Left lung (tissue), 10 donors: ENCODE measurements around the gene CRYBG3. TPM values are rescaled to one million over a fixed set of nuclear protein-coding genes. Genes with fewer than 3 reads are reported as not detected.

Experiments used
- ATAC-seq: fragments of 200-7000 bp; cut with Tn5 transposase; one replicate; pipeline ENCODE4 v1.9.1; 2020; ENCODE audit warnings: moderate library complexity
- DNase-seq, 4 donors: peaks; one replicate each; pipeline ENCODE4 v3.0.0-alpha.2; 2013 to 2020
- H3K27ac ChIP-seq, 2 donors: fragments of 200-600 bp; sonication (generic) in 1 of 2; one replicate each; pipeline versions ENCODE4 v1.5.0 to v1.8.0; 2020 to 2021
- H3K27me3 ChIP-seq, 2 donors: fragments of 200-600 bp; sonication (generic) in 1 of 2; one replicate each; pipeline versions ENCODE4 v1.5.0 to v1.8.0; 2020 to 2021
- H3K36me3 ChIP-seq, 2 donors: fragments of 200-600 bp; sonication (generic) in 1 of 2; one replicate each; pipeline versions ENCODE4 v1.5.0 to v1.8.0; 2020 to 2021
- H3K4me1 ChIP-seq, 2 donors: fragments of 200-600 bp; one replicate each; pipeline ENCODE4 v1.8.0; 2021
- H3K4me3 ChIP-seq, 2 donors: fragments of 200-600 bp; sonication (generic) in 1 of 2; one replicate each; pipeline versions ENCODE4 v1.5.0 to v1.8.0; 2020 to 2021; ENCODE audit warnings: mild to moderate bottlenecking in 1 of 2
- H3K9me3 ChIP-seq, 2 donors: fragments of 200-600 bp; sonication (generic) in 1 of 2; one replicate each; pipeline versions ENCODE4 v1.5.0 to v1.8.0; 2020 to 2021
- CTCF ChIP-seq, 2 donors: fragments of 200-600 bp; sonication (generic) in 1 of 2; IDR thresholded peaks; one replicate each; pipeline versions ENCODE4 v1.5.0 to v1.8.0; 2021; ENCODE audit warnings: antibody characterized with exemption in 2 of 2
- intact Hi-C, 2 donors: fragments of 100-400 bp; cut with DNase I; formaldehyde crosslinking; loops; one replicate each; pipeline versions ENCODE4 v1.11.2 to v1.14.2; 2022
- polyA plus RNA-seq, 6 donors: library from polyadenylated mRNA; unstranded; fragments of 120-200 nt; gene quantifications; one replicate each; pipeline ENCODE4 v1.2.1, GENCODE V29; 2013; ENCODE audit not compliant: insufficient read length in 6 of 6
- total RNA-seq, 2 donors: library from RNA; stranded (reverse); fragmentation: NEBNext Ultra II Directional; extraction: Animal tissue kit (Norgen Biotek cat#: 25700); gene quantifications; one replicate each; pipeline ENCODE4 v1.2.1, GENCODE V29; 2021
- donor health status: DM: no; HTN: yes; CAD: no.
- donor health status: DM: no; HTN: no; CAD: no.

Gene CRYBG3
- total and polyA plus RNA-seq, 8 donors: 24.2 to 38.4 (median 31.6) TPM

DNA sequence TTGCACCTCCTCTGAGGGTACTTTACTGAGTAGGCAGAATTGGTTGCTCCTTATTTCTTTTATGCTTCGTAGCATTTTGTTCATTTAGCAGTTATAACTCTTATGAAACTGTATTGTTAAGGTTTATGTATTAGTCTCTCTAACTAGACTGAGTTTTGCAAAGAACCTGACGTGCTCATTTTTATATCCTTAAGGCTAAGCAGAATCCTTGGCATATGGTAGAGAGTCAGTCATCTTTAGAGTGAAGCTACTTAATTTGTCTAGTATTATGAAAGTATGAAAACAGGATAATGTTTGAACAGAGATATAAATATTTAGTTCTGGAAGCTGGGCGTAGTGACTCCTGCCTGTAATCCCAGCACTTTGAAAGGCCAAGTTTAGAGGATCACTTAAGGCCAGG is 20.1 kb downstream of the CRYBG3 start:
- no peak for DNase-seq
- no peaks in the 10 kb centered on the region for H3K36me3 ChIP-seq
- intact Hi-C loops: no loop called here
- no peak for ATAC-seq
- H3K4me1 ChIP-seq: no peaks in the 10 kb centered on the region
- no peaks in the 10 kb centered on the region for H3K9me3 ChIP-seq
- H3K27ac ChIP-seq: no peak overlapping the region
- TF ChIP-seq CTCF (IDR thresholded peaks at IDR 0.05): no peak
- H3K4me3 ChIP-seq: no peak overlapping the region
- no peaks in the 10 kb centered on the region for H3K27me3 ChIP-seq

GRCh38 chr3:97848779-97849178 is 27.0 kb downstream of the CRYBG3 start:
- ATAC-seq (no peak), DNase-seq (no peak)
- TF ChIP-seq CTCF (IDR thresholded peaks at IDR 0.05): no peak
- Histone ChIP-seq H3K9me3 (peaks cover 0 to 4% of the 10 kb centered on the region in 2 donors), H3K4me1 (no peaks in the 10 kb centered on the region), H3K27me3 (no peaks in the 10 kb centered on the region), H3K4me3 (no peak overlapping the region), H3K36me3 (no peaks in the 10 kb centered on the region), H3K27ac (no peak overlapping the region)
- intact Hi-C loops: no loop called here

GRCh38 chr3:97857401-97857800 is 35.6 kb downstream of the CRYBG3 start:
- intact Hi-C loops: no loop called here
- Histone ChIP-seq H3K4me3 (no peak overlapping the region), H3K27me3 (no peaks in the 10 kb centered on the region), H3K9me3 (peaks cover 0 to 16% of the 10 kb centered on the region in 2 donors), H3K27ac (no peak overlapping the region), H3K4me1 (no peaks in the 10 kb centered on the region), H3K36me3 (no peaks in the 10 kb centered on the region)
- no peak for TF ChIP-seq CTCF (IDR thresholded peaks at IDR 0.05)
- ATAC-seq (no peak), DNase-seq (no peak)

DNA sequence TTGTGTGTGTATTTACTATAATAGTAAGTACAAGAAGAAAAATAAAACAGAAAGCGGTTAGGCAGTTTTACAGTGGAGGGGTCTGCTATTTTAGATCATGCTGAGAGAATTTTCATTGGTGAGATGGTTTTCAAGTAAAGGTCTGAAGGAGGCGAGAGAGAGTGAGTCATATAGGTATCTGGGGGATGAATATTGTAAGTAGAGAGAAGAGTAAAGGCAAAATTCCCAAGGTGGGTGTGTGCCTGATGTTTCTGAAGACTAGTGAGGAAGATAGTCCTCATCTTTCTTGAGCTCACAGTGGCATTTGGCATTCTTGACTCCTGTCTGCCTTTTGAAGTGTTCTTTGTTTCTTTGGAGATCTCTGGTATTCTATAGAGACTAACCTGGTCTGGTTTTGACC is 38.6 kb downstream of the CRYBG3 start:
- Histone ChIP-seq H3K4me1 (no peaks in the 10 kb centered on the region), H3K9me3 (peaks cover 0 to 2% of the 10 kb centered on the region in 2 donors), H3K36me3 (no peaks in the 10 kb centered on the region), H3K27me3 (no peaks in the 10 kb centered on the region), H3K4me3 (no peak overlapping the region), H3K27ac (no peak overlapping the region)
- DNase-seq (no peak), ATAC-seq (no peak)
- intact Hi-C loops: no loop called here
- no peak for TF ChIP-seq CTCF (IDR thresholded peaks at IDR 0.05)

DNA sequence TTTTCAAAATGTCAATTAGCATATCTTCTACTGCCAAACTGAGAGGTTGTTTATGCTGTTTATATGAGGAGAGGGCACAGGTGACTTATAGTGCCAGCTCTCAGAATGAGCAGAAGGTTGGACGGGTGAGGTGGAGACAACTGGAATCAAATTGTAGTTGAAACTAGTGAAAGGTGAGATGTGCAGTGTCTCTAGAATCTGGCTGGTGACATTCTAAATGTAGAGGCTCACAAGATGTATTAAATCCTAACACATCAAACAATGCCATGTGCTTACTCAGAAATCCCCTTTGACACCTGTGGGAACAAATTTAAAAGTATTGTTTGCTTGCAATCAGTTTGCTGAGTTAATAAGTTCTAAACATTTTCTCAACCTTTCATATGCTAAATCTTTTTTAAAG is 40.8 kb downstream of the CRYBG3 start:
- no peak for TF ChIP-seq CTCF (IDR thresholded peaks at IDR 0.05)
- intact Hi-C loops: no loop called here
- no peaks in the 10 kb centered on the region for H3K4me1 ChIP-seq
- ATAC-seq (no peak), DNase-seq (no peak)
- H3K4me3 ChIP-seq: no peak overlapping the region
- H3K27ac ChIP-seq: no peak overlapping the region
- no peaks in the 10 kb centered on the region for H3K27me3 ChIP-seq
- H3K9me3 ChIP-seq: no peaks in the 10 kb centered on the region
- H3K36me3 ChIP-seq: no peaks in the 10 kb centered on the region
